HG02885 (cell line): ENCODE measurements around the gene ERCC5.

ENCODE experiments used
- ATAC-seq: cut with Tn5 transposase; IDR thresholded peaks from one replicate; pipeline ENCODE4 v1.9.1; 2021; ENCODE audit warnings: mild to moderate bottlenecking; ENCODE audit not compliant: unreplicated experiment, poor library complexity

The ERCC5 gene

GRCh38 chr13:102878481-102878880 is 32.6 kb downstream of the ERCC5 start:
- ATAC-seq = no peak

- ATAC-seq = no peak
These were observed 34.1 kb downstream of the ERCC5 start for GRCh38 chr13:102879793-102880499.

GRCh38 chr13:102881819-102882686 is 36.2 kb downstream of the ERCC5 start:
- ATAC-seq = no peak

GRCh38 chr13:102892503-102892902 is 46.7 kb downstream of the ERCC5 start:
- ATAC-seq = no peak

GRCh38 chr13:102897371-102898138 is 51.7 kb downstream of the ERCC5 start:
- no peak for ATAC-seq

- ATAC-seq = no peak
These were observed 54.4 kb downstream of the ERCC5 start for GRCh38 chr13:102900193-102900608.

- no peak for ATAC-seq
These were observed 55.2 kb downstream of the ERCC5 start for GRCh38 chr13:102901056-102901455.

- ATAC-seq = no peak
These were observed 55.9 kb downstream of the ERCC5 start for GRCh38 chr13:102901615-102902305.

GRCh38 chr13:102902789-102903347 is 57.0 kb downstream of the ERCC5 start:
- no peak for ATAC-seq

- no peak for ATAC-seq
These were observed 58.0 kb downstream of the ERCC5 start for GRCh38 chr13:102903659-102904407.

GRCh38 chr13:102904408-102904862 is 58.6 kb downstream of the ERCC5 start:
- ATAC-seq = no peak

GRCh38 chr13:102905905-102906771 is 60.3 kb downstream of the ERCC5 start:
- ATAC-seq = no peak

- ATAC-seq = peak; percentile 73
These were observed 61.4 kb downstream of the ERCC5 start for GRCh38 chr13:102907016-102907756.

- ATAC-seq = peak; percentile 14
These were observed 62.2 kb downstream of the ERCC5 start for GRCh38 chr13:102907886-102908515.

- no peak for ATAC-seq
These were observed 64.1 kb downstream of the ERCC5 start for GRCh38 chr13:102909971-102910370.

- ATAC-seq = no peak
These were observed 65.5 kb downstream of the ERCC5 start for GRCh38 chr13:102911336-102911735.

- no peak for ATAC-seq
These were observed 66.8 kb downstream of the ERCC5 start for GRCh38 chr13:102912599-102912998.
